ENCODE results near the gene APBA1. TPM values are rescaled to one million over a fixed set of nuclear protein-coding genes. Genes with fewer than 3 reads are reported as not detected.

Gene APBA1
- total and polyA plus RNA-seq, 2 of the 4 experiments (the other 2 are of a cell fraction) = 3.8 to 5.1 TPM

GRCh38 chr9:69472101-69472620 is 200.0 kb downstream of the APBA1 start:
- Histone ChIP-seq H3K79me1 (ENCODE audit: low read depth in 1 of 2, low read length in 2 of 2) (no peaks in the 10 kb centered on the region; a peak in 1 of 4 replicates), H3K27ac (ENCODE audit: insufficient read depth, low read length) (no peak overlapping the region), H3K4me2 (ENCODE audit: low read depth, low read length) (no peak overlapping the region), H2BK15ac (ENCODE audit: low read depth, low read length) (no peak overlapping the region), H3K23ac (ENCODE audit: low read depth, low read length) (no peak overlapping the region), H2AK9ac (replicated peaks; ENCODE audit: low read depth, low read length, poor library complexity) (no peak overlapping the region), H3K14ac (replicated peaks; ENCODE audit: low read depth, low read length) (no peak overlapping the region), H4K5ac (ENCODE audit: low read depth, low read length) (no peak overlapping the region), H2BK20ac (ENCODE audit: low read depth, low read length) (no peak overlapping the region), H3K36me3 (ENCODE audit: control insufficient read depth, insufficient read depth, low read length) (no peaks in the 10 kb centered on the region), H3K56ac (ENCODE audit: extremely low read depth, insufficient read depth, low read length) (no peak overlapping the region), H2BK120ac (ENCODE audit: low read depth, low read length) (no peak overlapping the region), H3K4me1 (ENCODE audit: control insufficient read depth, insufficient read depth, low read length) (no peaks in the 10 kb centered on the region), H3K9me3 (ENCODE audit: control insufficient read depth, insufficient read depth, low read length) (no peaks in the 10 kb centered on the region), H2BK5ac (ENCODE audit: low read depth, low read length, poor library complexity, severe bottlenecking) (no peak overlapping the region), H4K91ac (ENCODE audit: insufficient read depth, low read depth, low read length) (no peak overlapping the region), H3K18ac (ENCODE audit: low read depth, low read length) (no peak overlapping the region), H2AFZ (replicated peaks; ENCODE audit: low read length, poor library complexity) (no peak overlapping the region), H2AK5ac (ENCODE audit: low read depth, low read length) (no peak overlapping the region), H4K20me1 (ENCODE audit: insufficient read depth, low read length) (no peaks in the 10 kb centered on the region), H3K9me1 (ENCODE audit: insufficient read depth, low read length) (0 out of 2 replicates have a peak, but pooled peaks cover 3% of the 10 kb centered on the region), H4K8ac (ENCODE audit: low read depth in 2 of 2, low read length in 2 of 2) (no peak overlapping the region), H3K9ac (ENCODE audit: low read depth, low read length) (no peak overlapping the region), H3K4me3 (ENCODE audit: insufficient read depth, low read depth, low read length) (no peak overlapping the region), H3K4ac (ENCODE audit: low read depth, low read length) (no peak overlapping the region), H3K27me3 (ENCODE audit: control insufficient read depth, insufficient read depth, low read length) (no peaks in the 10 kb centered on the region)
- ChIA-PET POLR2A (ENCODE audit: unreplicated experiment) (no interaction called here), CTCF (no interaction called here)
- no TSS peak for BruUV-seq (replicated peaks)
- ATAC-seq (ENCODE audit: low read depth) (no peak), DNase-seq (no peak)
- dilution Hi-C loops (cut with HindIII; ENCODE audit: low sequenced_read_pairs, unreplicated experiment) (no loop called here), intact Hi-C loops (cut with micrococcal nuclease) (no loop called here), in situ Hi-C loops (cut with MboI; ENCODE audit: low sequenced_read_pairs) (no loop called here)
- no peak for TF ChIP-seq RFX5 (IDR thresholded peaks at IDR 0.05; ENCODE audit: low read depth, low read length)
- TF ChIP-seq FOS (IDR thresholded peaks at IDR 0.05; ENCODE audit: low read depth, low read length) = no peak
- TF ChIP-seq BHLHE40 (IDR thresholded peaks at IDR 0.05; ENCODE audit: low read depth, low read length) = no peak
- no peak for TF ChIP-seq POLR2A (IDR thresholded peaks at IDR 0.05; ENCODE audit: low read depth, low read length)
- no peak for TF ChIP-seq RCOR1 (IDR thresholded peaks at IDR 0.05; ENCODE audit: insufficient replicate concordance, low read length)
- no peak for TF ChIP-seq MAZ (IDR thresholded peaks at IDR 0.05; ENCODE audit: borderline replicate concordance, low read depth, low read length)
- TF ChIP-seq NFE2L2 (IDR thresholded peaks at IDR 0.05; ENCODE audit: low read depth, low read length) = no peak
- TF ChIP-seq SMC3 (IDR thresholded peaks at IDR 0.05; ENCODE audit: low read depth, low read length) = no peak
- TF ChIP-seq CHD1 (IDR thresholded peaks at IDR 0.05; ENCODE audit: low read depth, low read length) = no peak
- TF ChIP-seq MXI1 (IDR thresholded peaks at IDR 0.05; ENCODE audit: borderline replicate concordance, low read depth, low read length) = no peak
- TF ChIP-seq USF2 (IDR thresholded peaks at IDR 0.05; ENCODE audit: low read depth, low read length) = no peak
- no peak for TF ChIP-seq CEBPB (IDR thresholded peaks at IDR 0.05; ENCODE audit: low read depth, low read length)
- no peak for TF ChIP-seq MAFK (IDR thresholded peaks at IDR 0.05; ENCODE audit: low read depth, low read length)
- TF ChIP-seq CTCF (conservative IDR thresholded peaks at IDR 0.05; ENCODE audit: low read depth, low read length) = no peak
- TF ChIP-seq ELK1 (IDR thresholded peaks at IDR 0.05; ENCODE audit: borderline replicate concordance, low read depth, low read length) = no peak
- no CpG with 5 or more reads among the region's 2 CpGs for WGBS, 2 experiments (ENCODE audit: extremely low coverage in 2 of 2, insufficient read length in 1 of 2)

All from IMR-90 (cell line).